Measurements from ENCODE around the gene FAM120A. TPM values are rescaled to one million over a fixed set of nuclear protein-coding genes. Genes with fewer than 3 reads are reported as not detected.

FAM120A gene
- total RNA-seq, 1 donor from 2014 or later, result 197 TPM

DNA sequence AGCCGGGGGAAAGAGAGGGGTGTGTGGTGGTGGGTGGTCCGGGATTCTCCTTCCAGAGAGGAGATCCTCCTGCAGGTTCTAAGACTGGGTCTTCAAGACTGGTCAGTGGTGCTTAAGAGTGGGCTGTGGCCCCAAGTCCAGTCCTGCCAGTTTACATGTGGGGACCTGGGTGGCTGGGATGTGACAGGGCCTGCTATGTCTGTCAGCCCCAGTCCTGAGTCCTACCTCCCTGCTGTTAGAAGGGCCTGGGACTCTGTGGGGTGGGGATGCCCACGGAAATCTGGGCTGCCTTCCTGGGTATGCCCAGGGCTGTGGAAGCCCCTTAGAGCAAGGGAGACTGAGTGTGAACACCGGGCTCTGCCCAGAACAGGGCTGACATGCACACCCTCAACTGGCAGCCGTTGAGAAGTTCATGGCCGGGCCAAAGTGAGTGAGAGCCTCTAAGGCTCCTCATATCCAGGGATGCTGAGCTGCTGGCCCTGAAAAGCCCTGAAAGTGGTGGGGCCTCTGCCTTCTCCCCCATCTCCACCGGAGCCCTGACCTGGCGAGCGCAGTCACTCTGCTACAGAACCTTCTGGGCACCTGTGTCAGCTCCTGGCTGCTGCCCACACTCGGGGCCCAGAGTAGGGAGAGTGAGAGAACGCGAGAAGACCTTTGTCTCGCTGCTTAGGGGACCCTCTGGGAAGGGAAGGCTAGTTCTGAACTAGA is 126.6 kb downstream of the FAM120A start:
- DNase-seq (ENCODE audit: low spot score), result no peak

DNA sequence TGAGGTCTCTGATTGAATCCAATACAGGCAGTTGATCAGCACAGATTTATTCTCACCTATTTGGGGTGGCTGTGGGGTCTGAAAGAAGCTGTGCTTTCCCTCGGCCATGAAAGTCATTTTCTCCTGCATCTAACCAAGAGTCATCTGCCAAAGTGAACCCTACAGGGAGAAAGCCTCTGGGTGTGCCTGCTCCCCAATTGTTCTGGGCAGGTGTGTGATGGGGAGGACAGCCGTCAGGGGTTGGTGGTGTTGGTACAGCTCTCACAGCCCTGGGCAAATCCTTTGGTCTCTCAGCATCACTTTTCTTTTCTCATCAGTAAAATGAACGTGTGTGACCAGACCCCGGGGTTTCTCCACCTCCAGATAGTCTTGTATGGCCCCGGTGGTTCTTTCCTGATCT is 127.4 kb downstream of the FAM120A start:
- DNase-seq (ENCODE audit: low spot score), result peak; percentile 23

DNA sequence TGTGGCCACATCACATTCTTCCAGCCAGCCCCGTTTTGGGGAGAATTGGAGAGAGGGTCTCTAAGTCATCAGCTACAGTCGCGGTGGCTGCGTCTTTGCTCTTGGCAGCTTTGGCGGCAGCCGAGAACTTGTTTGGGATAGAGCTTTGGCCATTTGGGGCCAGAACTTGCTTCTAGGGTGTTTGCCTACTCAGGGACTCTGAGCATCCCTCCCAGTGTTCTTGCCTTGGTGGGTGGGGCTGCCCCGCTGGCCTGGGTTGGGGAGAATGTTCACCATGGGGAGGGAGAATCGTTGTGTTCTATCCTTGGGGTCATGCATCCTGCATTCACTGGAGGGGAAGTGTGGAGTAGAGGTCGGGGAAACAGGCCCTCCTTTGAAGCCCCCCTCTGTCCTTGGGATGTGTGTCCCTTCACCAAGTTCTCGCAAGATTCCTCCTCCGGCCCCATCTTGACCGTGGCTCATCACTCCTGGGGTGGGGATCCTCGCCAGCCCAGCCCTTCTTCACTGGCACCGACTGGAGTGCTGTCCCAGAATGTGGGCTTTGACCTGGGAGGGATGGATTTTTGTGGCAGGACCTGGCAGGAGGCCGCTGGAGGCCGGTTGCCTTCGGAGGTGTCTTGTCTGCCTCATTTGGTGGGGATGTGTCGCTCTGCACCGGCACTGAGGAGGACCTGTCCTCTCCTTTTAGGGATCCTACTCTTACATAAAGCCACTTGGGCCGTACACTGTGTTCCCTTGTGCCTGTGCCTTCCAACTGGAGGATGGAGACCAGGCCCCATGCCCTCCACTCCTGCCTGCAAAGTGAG is 128.4 kb downstream of the FAM120A start:
- no peak for DNase-seq (ENCODE audit: low spot score)

DNA sequence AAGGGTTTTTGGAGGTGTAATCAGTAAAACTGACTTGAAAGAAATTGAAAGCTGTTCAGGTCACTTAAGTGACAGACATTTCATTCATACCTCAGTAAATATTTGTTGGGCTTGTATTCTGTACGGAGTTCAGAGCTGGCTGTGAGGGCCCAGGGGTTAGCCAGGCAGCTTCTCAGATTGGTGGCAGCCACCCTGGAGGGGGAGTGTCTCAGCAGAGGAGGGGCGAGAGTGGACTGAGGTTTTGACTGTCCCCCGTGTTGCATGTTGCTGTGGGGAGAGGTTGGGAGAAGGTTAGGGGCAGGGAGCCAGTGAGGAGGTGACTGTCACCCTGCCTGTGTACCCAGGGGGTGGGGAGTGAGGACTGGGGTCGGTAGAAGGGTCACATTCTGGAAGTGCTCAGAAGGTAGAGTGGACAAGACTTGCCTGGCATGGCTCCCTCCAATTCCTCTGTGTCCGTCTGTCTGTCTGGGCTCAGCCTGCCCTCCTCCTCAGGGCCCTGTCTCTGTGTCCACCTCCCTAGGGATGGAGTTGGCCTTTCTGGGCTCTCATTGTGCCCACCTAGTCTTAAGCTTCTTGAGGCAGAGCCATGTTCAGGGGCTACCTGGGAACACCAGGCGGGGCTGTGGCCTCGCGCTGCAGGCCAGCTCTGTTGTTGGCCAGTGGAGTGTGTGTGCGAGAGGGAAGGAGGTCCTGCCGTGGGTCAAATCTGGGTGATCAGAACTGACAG is 129.3 kb downstream of the FAM120A start:
- DNase-seq (ENCODE audit: low spot score), result no peak

DNA sequence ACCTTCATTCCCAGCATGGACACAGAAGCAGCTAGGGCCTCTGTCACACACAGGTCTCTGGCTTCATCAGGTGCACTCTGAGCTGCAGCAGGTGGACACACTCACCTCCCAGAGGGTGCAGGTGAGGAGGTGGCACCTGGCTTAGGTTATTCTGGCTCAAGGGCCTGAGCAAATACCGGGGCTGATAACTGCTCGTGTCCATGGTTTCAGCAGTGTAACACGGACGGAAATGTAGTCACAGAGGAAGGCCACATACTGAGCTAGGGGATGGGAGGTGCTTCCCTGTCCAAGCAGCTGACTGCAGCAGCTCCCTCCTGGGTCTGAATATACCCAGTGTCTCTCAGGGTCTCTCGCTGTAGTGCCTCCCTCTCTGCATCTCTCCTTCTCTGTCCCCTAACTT is 130.6 kb downstream of the FAM120A start:
- DNase-seq (ENCODE audit: low spot score), result peak; percentile 37

DNA sequence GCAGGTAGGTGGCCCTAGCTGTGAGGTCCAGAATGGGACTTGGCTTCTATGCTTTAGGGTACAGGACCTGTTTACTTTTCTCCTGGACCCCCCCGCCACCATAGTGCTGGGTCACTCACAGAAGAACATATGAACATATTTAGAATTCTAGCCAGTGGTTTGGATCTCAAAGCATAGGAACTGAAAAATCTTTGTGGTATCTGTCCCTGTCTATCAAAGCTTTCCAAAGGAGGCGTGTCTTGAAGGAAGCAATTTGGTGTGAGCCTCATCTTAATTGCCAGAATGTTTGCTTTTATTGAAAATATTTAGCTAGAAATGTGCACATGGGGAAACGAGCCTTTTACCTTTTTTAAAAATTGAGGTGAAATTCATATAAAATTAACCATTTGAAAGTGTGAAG is 131.1 kb downstream of the FAM120A start:
- no peak for DNase-seq (ENCODE audit: low spot score)

DNA sequence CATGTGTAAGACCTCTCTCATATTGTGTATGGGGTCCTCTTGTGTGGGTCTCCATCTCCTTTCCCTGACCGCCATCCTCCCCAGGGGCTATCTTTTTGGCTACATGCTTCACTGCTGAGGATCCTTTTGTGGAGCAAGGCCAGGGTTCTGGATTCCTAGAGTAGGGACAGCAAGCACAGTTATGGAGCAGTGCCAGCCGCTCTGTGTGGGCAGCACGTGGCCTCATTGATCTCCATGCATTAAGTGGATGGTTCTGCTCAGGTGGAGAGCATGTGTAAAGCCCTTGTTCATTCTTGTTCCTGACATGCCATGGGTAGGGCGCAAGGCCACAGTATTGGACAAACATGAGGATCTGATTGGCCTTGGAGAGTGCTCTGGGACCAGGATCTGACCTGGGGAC is 133.8 kb downstream of the FAM120A start:
- peak; percentile 25 for DNase-seq (ENCODE audit: low spot score)

DNA sequence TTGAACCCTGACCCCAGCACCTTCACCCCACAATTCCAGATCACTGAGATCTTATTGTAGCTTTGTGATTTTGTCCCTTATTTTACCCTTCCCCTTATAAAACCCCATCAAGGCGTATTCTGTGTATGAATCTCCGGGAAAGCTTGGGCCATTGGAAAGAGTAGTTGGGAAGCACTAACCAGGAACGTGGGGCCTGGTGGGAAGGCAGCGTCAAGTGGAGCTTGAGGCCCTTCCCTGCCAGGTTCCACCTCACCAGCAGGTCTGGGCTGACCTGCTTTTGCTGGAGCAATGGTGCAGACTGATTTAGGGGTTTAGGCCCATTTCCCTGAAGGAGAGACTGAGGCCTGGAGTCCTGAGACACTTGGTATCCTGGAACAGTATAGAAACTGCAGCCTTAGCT is 134.2 kb downstream of the FAM120A start:
- DNase-seq (ENCODE audit: low spot score), result no peak

DNA sequence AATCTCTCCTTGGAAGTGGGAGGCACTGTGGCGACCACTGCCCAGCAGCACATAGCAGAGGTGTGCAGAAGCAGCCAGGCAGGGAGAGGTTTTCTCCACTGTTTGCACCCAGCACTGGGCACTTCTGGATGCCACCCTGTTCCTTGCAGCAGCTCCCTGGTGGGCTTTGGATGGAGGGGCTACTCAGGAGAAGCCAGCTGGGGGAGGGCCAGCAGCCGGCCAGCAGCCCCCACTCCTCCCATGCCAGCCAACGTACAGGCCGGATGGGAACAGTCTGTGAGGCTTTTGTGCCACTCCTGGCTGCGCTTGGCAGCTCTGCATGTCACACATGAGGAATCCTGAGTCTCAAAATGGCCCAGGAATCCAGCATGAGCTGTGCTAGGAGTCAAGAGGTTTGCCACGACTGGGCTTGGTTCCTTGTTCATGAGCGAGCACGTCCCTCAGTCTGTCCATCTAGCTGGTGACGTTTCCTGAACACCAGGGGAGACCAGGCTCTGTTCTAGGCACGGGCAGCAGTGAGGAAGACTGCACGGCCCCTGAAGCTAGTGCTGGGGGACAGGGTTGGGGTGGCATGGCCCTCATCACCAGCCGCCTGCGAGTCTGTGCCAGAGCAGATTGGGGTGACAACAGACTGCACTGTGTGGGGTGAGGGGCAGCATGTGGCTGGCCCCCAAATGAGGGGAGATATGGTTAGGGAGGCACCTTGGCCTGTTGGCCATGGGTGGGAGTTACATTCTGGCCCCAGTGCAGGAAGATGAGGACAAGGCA is 135.0 kb downstream of the FAM120A start:
- DNase-seq (ENCODE audit: low spot score), result no peak

DNA sequence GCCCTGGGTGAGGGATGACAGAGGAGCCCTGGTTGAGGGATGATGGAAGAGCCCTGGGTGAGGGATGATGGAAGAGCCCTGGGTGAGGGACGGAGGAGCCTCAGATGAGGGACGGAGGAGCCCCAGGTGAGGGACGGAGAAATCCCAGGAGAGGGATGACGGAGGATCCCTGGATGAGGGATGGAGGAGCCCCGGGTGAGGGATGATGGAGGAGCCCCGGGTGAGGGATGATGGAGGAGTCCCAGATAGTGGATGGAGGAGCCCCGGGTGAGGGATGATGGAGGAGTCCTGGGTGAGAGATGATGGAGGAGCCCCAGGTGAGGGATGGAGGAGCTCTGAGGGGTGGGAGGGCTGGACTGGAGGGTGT is 135.8 kb downstream of the FAM120A start:
- no peak for DNase-seq (ENCODE audit: low spot score)

DNA sequence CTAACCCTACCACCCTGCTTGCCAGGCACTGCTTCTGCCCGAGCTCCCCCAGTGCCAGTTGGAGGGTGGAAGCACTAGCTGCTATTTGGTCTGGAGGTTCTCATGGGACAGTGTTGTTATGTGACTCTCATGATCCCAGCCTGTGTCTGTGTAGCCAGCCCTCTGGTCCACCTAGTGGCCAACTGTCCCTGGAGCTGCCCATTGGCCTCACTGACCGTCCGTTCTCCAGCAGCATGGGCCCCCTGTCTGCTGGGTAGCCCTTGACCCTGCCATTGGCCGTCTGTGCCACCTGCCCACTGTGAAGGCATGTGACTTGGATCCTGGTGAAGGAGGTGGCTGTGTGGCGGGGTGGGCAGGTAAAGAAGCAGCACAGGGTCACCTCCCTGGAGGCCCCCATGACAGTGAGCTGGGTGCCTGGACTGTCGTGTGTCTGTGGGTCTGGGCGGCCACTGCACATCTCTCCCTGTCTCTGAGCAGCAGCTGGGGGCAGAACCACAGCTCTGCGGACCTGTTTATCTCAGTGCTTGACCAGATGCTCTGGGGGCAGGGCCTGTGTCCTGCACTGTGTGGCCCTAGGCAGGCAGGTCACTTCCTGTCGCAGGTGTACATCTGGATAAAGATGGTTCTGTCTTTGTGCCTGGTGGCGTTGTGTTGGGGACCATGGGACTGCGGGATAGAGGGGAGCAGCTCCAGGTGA is 136.3 kb downstream of the FAM120A start:
- no peak for DNase-seq (ENCODE audit: low spot score)

DNA sequence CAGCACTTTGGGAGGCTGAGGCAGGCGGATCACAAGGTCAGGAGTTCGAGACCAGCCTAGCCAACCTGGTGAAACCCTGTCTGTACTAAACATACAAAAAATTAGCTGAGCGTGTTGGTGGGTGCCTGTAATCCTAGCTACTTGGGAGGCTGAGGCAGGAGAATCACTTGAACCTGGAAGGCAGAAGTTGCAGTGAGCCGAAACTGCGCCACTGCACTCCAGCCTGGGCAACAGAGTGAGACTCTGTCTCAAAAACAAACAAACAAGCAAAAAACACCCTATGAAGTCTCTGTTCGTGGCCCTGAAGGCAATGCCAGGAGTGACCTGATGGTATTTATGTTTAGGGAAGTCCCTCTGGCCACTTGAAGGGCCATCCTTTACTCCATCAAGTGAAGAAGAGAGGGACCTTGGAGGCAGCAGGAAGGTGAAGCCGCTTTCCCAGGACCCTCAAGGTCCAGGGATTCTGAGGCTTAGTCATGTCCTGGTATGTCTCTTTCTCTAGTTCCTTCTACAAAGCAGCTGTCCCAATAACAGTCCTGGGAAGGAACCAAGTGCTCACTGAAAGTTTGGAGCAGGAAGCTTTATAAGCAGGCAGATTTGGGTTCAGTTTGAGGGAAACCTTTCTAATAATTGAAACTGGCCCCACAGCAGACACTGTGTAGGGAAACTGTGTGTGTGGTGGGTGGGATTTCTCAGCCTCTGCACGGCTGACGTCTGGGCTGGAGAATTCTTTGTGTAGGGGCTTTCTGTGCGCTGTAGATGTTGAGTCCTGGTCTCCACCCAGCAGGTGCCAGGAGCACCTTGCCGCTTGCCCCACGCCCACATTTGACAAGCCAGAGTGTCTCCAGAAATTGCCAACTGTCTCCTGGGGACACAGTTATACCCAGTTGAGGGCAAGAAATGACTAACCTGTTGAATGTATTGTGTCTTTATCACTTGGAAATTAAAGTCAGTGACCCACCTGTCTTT is 137.4 kb downstream of the FAM120A start:
- DNase-seq (ENCODE audit: low spot score), result no peak

DNA sequence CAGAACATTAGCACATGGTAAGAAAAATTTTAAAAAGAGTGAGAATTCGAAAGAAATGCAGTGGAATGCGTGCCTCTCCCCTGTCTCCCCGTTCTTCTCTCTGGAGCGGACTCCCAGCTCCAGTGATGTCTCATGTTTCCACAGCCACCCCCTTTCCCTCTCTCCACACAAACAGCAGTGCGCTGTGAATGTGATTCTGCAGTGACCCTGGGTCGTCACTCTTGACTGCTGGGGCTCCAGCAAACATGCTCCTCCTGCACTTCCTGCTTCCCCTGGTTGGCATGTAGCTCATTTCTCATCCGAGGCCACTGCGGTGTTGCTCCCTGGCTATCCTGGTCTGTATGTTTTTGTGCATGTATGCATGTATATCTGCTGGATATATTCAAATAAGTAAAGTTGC is 138.2 kb downstream of the FAM120A start:
- no peak for DNase-seq (ENCODE audit: low spot score)

DNA sequence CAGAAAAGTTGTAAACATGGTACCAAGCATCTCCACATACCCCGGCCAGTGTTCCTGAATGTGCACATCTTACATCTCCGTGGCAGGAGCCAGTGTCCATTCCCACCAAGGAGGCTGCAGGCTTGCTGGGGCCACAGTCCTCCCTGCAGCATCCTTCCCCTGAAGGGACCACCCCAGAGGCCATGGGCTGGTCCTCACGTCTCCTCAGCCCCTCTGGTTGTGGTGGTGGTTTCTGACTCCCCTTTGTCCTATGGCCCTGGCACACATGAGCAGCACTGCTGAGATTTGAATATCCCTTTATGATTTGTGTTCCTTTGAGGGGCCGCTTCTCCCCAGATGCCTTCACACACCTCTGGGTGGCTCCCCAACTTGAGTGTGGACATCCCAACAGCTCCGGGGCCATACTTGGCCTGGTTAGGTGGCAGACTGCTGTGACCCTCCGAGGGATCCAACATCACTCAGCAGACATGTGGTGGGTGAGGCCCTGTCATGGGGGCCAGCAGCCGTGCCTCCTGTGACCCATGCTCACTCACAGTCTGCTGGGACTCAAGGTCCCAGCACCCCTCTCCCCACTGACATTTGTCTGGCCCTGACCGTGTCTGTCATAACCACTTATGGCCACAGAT is 139.2 kb downstream of the FAM120A start:
- no peak for DNase-seq (ENCODE audit: low spot score)

DNA sequence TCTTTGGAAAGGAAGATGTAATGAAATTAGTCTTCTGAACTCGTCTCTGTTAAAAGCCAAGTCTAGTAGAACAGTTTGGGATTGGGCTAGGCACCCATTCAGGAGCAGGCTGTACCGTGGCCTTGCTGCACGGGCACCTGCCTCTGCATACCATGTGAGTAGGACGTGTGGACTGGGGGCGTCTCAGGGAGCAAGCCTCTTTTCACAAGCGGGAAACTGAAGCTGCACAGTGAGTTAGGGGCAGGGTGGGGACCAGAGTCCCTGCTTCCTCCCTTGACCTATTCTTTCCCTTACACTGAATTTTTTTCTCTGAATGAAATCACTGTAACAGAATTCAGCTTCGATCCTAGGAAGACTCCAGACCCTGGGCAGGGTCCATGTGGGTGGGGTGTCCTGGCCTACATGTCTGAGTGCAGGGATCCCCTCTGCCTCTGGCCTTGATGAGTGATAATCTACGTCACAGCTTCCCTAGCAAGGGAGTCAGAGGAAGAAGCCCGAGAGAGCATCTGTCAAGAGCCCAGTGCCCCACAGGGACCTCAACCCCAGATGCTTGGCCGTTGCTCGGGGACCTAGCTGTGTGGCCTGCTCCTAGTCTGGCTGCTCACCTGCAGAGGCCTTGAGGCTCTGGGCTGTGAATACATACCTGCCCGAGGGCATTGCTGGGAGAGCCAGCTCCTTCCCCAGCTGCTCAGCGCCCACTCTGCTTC is 140.0 kb downstream of the FAM120A start:
- no peak for DNase-seq (ENCODE audit: low spot score)

DNA sequence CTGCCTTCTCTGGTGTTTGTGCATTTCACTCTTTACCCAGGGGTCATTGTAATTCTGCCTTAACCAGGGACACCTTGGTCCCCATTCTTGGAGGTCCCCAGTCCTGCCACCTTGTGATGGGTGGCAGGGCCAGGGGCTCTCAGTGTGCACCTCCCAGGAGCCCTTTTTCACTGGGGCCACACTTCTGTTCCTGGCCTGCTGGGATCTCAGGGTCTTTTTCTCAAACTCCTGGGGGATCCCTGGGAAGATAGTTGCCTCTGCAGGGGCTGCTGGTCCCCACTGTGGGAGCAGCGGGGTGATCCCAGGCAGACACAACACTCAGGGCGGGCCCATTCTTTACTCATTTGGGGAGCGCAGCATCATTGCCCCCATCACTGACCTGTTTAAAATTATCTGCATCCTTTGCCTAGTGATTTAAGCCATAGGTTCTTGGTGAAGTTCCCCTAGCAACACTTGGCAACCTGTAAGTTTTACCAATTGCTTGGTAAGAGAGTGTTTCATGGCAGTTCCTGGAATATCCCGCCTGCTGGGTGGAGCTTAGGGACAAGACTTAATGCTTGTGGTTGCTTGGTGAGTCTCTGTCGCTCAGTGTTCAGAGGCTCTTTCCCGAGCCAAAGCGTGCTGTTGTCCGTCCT is 140.6 kb downstream of the FAM120A start:
- DNase-seq (ENCODE audit: low spot score), result no peak

DNA sequence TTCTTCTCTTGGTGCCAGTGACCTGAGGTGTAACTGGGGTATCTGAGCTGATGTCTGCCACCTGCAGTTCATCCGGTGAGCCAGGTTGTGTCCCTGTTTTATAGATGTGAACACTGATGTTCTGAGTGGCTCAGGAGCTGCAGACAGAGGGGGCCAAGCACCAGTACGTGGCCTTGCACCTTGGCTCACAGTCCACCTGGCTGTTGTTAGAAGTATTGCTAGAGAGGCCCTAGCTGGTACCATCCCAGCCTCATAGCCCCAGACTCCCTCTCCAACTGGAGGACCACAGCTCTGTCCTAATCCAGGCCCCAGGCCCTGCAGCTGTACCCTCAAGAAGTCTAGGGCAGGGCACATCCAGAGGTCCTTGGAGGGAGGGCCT is 141.1 kb downstream of the FAM120A start:
- no peak for DNase-seq (ENCODE audit: low spot score)

DNA sequence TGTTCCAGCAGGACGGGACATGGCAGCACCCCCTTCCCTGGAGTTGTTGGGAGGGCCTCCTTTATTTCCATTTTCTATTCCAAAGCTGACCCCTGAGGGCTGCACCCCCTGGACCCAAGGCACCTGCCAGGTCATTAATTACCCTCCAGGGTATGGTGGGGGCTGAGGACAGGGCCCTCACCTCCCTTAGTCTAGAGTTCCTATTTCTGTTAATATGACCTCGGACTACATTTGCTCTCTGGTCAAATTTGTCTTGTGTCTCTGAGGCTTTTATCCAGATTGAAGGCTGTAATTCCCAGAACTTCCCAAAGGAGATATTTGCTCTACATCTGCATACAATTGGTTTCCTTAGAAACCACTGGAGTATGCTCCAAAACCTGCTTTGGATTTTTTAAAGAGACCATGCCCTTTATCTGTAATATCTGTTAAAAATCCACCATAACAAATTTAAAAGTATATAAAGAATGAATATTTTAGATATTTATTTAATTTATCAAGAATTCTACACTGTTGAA is 141.7 kb downstream of the FAM120A start:
- DNase-seq (ENCODE audit: low spot score), result no peak

Data from ureter (tissue), 1 donor.